Right renal cortex interstitium (tissue), 3 donors: ENCODE measurements around the gene PSD4. TPM values are rescaled to one million over a fixed set of nuclear protein-coding genes. Genes with fewer than 3 reads are reported as not detected.

Experiments used
- DNase-seq, 3 donors: peaks; one replicate each; pipeline ENCODE4 v3.0.0-alpha.2; 2013; ENCODE audit warnings: low read depth in 3 of 3, low spot score in 2 of 3
- polyA plus RNA-seq, 3 donors: library from polyadenylated mRNA; unstranded; fragments of 120-200 nt; gene quantifications; one replicate each; pipeline ENCODE4 v1.2.1, GENCODE V29; 2013; ENCODE audit not compliant: insufficient read length in 3 of 3

Gene PSD4
- polyA plus RNA-seq, 3 donors: 8.2 to 10.9 (median 9.7) TPM

GRCh38 chr2:113141451-113141850 lies 32.3 kb upstream of the PSD4 start:
- no peak for DNase-seq

- DNase-seq: no peak
Observed at GRCh38 chr2:113142290-113142689, 31.5 kb upstream of the PSD4 start.

- DNase-seq: no peak
Observed at GRCh38 chr2:113144259-113144658, 29.5 kb upstream of the PSD4 start.

- no peak for DNase-seq
Observed at GRCh38 chr2:113148606-113149552, 24.9 kb upstream of the PSD4 start.

- no peak for DNase-seq
Observed at GRCh38 chr2:113149553-113150257, 24.1 kb upstream of the PSD4 start.

GRCh38 chr2:113150258-113150601 lies 23.5 kb upstream of the PSD4 start:
- no peak for DNase-seq

- DNase-seq: no peak
Observed at GRCh38 chr2:113155331-113155730, 18.4 kb upstream of the PSD4 start.

- DNase-seq: no peak
Observed at GRCh38 chr2:113156278-113157117, 17.3 kb upstream of the PSD4 start.

GRCh38 chr2:113157118-113157896 lies 16.5 kb upstream of the PSD4 start:
- no peak for DNase-seq

GRCh38 chr2:113157897-113158753 lies 15.6 kb upstream of the PSD4 start:
- DNase-seq: no peak

- DNase-seq: no peak
Observed at GRCh38 chr2:113158884-113159553, 14.8 kb upstream of the PSD4 start.

- DNase-seq: no peak
Observed at GRCh38 chr2:113160248-113160647, 13.5 kb upstream of the PSD4 start.

GRCh38 chr2:113160962-113161361 lies 12.8 kb upstream of the PSD4 start:
- no peak for DNase-seq

- DNase-seq: no peak
Observed at GRCh38 chr2:113162173-113162572, 11.6 kb upstream of the PSD4 start.

- DNase-seq: no peak
Observed at GRCh38 chr2:113162869-113163268, 10.9 kb upstream of the PSD4 start.

GRCh38 chr2:113164215-113164929 lies 9.4 kb upstream of the PSD4 start:
- no peak for DNase-seq

- no peak for DNase-seq
Observed at GRCh38 chr2:113164930-113165585, 8.7 kb upstream of the PSD4 start.

GRCh38 chr2:113166187-113166645 lies 7.6 kb upstream of the PSD4 start:
- no peak for DNase-seq
